HG03469 (cell line): ENCODE results near the gene PRKCH.
"Not testable (repeated sequence)": the region's sequence is repeated elsewhere in the genome, so short reads cannot be mapped to it uniquely, and the experiment has no call there.

Experiments used
- ATAC-seq: cut with Tn5 transposase; IDR thresholded peaks from one replicate; pipeline ENCODE4 v1.9.1; 2021; ENCODE audit warnings: mild to moderate bottlenecking, moderate library complexity, moderate number of reproducible peaks; ENCODE audit not compliant: unreplicated experiment

Gene PRKCH

DNA sequence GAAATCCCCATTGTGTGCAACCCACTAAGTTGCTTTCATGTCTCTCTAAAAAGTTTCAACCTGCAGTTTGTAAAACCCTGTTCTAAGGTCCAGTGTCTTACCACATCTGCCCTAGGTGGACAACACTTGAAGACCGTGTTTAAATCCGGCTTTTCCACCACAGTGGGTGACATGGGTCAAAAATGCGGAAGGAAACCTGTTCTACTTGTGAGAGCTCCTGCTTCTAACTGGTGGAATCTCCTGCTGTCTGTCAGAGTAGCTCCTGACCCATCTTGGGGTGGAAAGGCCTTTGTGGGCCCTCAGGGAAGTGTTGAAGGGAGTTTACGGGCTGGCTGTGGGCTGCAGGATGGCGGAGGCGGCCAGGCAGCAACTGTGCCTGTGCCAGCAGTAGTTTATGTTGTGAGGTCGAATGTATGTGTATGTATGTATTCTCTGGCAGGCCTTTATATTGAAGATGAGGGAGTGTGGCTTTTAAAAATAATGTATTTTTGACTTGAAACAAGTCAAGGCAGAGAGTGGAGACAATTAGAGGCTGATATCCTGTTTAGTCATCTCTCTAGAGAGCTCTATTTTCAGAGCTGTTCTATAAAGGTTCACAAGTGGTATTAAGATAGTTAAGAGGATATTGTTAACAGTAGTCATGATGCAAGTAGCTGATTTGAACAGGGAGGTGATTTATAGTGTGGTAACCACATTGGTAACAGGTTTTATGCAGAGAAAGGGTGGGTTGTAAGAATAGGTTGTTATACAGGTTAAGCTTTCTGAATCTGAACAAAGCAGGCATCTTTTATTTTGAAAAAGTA is 67.0 kb downstream of the PRKCH start:
- peak; percentile 84 for ATAC-seq

DNA sequence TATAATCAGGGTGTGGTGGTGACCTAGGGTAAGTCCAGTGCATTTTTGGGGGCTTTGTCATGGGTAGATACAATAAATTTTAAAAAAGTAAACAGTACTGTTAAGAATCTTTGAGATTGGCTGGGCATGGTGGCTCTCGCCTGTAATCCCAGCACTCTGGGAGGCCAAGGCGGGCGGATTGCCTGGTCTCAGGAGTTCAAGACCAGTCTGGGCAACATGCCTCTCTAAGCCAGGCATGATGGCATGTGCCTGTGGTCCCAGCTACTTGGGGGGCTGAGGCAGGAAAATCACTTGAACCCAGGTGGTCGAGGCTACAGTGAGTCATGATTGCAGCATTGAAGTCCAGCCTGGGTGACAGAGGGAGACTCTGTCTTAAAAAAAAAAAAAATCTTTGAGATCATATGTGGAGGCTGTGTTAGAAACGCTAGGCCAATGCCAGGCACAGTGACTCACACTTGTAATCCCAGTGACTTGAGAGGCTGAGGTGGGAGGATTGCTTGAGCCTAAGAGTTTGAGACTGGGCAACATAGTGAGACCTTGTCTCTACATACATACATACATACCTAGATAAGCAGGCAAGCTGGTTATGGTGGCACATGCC is 67.7 kb downstream of the PRKCH start:
- no peak for ATAC-seq

DNA sequence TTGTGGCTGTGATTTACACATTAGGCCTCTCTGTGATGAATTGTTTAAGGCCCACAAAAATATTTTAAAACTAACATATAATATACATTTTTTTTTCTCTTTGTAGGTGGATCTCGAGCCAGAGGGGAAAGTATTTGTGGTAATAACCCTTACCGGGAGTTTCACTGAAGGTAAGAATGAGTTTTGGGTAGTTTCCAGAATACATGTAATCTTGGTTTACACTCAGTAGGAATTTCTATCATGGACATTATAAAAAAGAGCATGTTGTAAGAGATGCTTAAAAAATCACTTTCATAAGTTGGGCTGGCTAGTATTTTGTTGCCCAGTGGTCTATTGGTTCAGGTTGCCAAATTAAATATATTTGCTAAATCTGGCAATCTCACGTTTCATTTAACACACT is 69.7 kb downstream of the PRKCH start:
- no peak for ATAC-seq

DNA sequence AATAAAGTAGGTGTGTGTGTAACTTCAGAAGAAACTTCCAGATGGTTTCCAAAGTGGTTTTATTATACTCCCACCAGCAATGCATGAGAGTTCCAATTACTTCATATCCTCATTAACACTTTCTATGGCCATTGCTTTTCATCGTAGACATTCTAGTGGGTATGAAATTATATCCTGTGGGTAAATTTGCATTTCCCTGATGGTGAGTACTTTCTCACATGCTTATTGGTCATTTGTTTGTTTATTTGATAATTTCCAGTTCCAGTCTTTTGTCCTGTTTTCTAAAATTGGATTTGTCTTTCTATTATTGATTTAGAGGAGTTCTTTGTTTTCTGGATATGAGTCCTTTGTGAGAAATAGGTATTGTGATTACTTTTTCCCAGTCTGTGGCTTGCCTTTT is 70.9 kb downstream of the PRKCH start:
- no peak for ATAC-seq

DNA sequence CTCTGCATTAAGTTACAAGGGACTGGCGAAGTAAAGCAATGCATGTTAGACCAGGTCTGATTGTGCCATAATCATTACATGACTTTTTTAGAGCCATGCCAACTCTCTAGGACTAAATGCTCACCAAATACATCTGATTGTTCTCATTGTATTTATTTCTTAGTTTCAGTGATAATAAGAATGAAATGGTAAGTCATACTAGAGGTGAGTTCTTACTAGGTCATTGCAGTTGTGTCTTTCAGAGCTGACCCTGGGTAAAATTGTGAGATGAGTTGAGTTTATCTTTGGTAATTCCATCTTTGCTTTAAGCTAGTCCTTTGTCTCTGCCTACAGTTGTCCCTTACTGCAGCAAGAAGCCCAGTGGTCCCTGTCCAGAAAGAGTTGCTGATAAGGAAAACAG is 73.2 kb downstream of the PRKCH start:
- ATAC-seq = no peak

DNA sequence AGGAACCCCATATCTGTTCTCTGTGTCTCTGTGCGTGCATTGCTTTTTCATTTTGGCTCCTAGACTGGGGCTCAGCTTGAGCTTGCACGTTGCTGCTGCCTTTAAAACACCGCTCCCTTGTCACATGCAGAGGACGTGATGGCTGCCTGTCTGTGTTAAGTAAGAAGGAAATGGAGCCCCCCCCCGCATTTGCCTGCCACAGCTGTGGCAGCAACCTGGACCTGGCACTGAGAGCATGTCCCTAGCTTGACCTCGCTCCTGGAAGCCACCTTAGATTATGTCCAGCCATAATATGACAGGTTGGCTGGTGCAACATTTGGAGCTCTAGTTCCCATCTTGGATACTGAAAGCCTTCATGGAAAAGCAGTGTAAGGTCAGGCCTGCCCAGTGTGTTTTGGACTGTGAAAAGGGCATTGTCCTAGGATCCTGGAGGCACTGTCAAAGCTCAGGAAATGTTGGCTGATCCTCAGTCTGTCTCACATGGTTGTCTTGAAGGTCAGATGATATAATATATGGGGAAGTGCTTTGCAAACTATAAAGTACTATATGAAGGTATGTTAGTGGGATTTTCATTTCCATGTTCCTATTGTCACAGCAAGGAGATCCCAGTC is 73.8 kb downstream of the PRKCH start:
- no peak for ATAC-seq

DNA sequence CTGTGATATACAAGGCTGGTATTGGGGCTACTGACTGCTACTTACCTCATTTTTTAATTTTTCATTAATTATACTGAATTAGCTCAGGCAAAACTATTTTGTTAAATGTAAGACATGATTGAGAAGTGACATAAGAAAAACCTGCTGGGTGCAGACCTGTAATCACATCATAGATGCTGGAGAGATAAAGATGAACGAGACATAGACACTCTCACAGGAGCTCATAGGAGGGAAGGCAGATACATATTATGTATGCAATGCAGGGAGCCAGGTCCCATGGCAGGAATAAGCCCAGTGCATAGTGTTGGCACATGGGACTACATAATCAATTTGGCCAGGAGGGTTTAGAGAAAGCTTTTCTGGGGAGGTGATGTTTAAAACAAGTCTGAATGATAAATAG is 74.9 kb downstream of the PRKCH start:
- ATAC-seq = no peak

DNA sequence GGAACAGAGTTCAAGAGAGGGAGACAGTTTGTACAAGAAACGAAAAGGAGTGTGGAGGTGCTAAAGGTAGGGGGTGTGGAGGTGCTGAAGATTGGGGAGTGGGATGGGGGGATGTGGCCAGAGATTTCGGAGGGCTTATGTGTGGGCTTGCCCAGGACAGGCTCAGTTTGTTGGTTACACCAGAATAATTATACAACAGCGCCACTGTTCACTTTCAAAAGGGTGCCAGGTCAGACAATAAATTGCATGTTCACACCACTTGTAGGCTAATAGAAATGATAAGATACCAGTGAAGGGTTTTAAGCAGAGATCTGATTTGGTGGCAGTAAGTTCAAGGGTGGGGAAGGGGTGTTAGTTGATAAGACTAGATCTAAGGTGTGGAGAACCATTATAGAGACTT is 75.3 kb downstream of the PRKCH start:
- no peak for ATAC-seq

DNA sequence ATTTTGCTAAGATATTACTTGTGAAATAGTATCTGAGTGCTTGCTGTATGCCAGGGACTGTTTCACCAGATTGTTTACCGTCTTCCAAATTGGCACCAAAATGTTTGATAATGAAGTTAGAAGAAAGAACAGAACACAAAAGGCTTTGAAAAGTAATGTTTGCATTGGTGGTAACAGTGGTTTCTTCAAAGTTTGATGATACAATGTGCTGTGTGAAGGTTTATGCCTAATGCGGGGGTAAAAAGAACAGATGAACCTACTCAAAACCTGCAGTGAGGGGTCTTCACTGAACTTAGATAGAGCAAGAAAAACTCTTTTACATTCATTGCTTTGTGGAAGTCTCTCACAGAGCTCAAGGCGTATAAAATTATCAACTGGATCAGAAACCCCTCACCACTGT is 76.2 kb downstream of the PRKCH start:
- no peak for ATAC-seq

DNA sequence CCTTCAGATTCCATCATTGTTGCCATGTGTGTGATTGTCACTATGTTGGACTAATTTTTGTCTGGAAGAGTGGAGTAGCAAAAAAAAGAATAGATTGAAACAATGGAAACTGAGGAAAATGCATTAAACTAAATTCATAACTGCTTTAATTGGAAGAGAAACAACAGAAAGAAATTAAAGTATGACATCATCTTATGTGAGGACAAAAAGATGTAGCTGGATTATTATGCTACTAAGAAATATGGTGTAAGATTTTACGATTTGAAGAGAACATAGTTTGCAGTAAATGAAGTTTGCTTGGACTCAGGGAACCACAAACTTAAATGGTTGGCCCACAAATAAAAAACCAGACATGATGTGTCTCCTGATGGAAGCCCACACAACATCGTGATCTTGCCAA is 76.8 kb downstream of the PRKCH start:
- ATAC-seq = no peak

DNA sequence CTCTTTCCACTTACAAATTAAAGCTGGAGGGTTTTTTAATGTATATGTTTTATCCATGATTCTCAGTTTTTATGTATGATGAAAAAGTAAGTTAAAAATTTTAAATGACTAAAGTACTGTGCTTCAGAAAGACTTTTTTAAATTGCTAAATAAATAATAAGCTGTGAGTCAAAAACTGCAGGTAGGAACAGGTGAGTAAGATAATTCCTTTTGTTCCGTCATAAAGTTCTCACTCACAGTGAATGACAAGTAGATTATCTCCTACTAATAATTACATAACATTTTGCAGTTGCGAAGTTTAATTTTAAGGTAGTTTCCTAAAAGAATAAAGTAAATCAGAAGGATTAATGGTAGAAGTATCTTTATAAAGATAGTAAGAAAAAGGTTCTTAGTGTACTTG is 78.0 kb downstream of the PRKCH start:
- ATAC-seq = no peak

DNA sequence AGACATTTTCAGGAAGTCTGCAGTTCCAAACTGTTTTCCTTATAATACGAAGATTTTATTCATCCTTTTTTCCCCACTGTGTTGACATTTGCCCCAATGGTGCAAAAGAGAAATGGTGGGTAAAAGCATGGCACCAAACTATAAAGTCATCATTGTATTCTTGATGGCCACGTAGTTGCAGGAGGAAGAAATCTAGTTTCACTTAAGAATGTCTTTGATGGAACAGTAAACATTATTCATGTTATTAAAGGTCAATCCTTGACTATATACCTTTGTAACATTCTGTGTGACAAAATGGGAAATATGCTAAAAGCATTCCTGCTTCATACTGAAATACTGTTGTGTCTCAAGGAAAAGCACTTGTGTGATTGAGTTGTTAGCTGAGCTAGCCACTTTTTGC is 80.1 kb downstream of the PRKCH start:
- ATAC-seq = no peak

DNA sequence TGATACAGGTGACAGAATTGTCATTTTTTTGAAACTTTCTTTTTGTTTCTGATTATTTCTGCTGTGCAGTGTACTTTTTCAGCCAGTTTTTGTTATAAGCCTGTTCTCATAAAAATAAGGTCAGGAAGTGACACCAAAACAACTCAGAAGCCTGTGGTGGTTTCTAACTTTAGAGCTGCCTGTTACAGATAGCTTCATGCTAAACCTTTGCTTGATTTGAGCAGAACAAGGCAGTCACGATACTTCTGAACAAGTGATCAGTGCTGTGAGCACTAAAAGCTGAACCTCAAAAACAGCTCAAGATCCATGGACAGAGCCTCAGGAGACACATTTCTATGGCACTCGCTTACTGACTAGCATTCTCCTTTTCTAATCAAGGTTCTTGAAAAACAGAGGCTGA is 82.0 kb downstream of the PRKCH start:
- no peak for ATAC-seq

DNA sequence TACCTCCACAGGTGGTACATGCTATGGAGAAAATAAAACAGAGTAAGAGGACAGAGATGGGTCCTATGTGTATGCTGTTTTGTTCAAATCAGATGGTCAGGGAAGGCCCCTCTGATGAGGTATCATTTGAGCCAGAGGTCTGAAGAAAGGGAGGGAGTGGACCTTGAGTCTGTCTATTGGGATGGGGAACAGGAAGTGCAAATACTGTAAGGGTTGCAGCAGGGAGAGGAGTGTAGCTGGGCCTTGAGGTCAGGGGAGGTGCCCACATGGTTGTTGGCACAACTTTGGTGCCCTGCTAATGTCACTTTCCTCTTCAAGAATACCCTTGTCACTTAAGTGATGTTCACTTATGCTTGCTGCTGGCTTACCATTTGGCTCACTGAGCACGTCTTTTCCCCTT is 83.3 kb downstream of the PRKCH start:
- ATAC-seq = no peak

DNA sequence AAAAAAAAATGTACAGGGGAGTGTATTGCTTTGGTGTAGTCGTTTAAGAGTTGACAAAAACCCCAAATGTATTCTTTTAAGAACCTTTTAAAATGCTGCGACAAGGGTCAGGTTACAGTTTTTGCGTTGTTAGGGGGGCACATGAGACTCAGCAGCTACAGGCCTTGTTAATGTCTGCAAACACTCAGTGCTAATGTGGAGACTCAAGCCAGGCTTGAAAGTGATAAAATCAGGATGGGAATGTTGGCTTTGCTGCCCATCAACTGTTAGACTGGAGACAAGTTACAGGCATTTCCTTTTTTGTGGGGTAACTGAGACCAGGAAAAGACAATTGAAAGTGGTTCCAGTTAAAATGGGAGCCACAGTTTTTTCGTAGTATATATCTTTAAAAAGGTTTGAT is 84.8 kb downstream of the PRKCH start:
- ATAC-seq = no peak

DNA sequence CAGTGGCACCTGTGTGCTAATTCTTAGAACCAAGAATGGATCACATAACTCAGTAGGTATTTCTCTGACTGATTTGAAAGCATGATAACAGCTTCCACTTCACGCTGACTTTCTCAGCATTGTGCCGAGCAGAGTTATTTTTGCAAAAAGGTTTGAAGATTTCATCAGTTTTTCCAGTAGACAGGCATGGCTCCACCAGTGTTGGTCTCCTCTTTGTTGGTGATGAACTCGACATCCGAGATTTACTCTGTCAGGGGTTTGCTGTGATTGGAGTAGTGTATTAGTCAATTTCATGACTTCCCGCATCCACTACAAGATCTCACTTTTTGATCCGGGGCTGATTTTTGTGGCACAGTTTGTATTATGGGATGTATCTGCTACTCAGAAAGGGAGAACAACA is 85.3 kb downstream of the PRKCH start:
- no peak for ATAC-seq

DNA sequence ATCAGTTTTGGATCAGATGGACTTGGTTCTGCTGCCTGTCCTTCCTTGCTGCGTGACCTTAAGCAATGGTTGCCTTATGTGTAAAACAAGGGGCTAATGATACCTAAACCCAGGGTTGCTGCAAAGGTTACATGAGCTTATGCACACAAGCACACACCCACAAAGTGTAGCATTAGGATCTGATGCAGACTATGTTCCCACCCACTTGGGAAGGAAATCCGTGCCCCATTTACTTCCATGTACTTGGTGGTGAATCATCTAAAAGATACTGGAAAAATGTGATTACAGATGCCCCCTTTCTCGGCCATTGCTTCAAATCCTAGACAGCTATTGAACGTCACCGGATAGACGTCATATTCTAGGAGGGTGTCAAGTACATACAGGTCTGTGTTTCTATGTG is 87.1 kb downstream of the PRKCH start:
- no peak for ATAC-seq

DNA sequence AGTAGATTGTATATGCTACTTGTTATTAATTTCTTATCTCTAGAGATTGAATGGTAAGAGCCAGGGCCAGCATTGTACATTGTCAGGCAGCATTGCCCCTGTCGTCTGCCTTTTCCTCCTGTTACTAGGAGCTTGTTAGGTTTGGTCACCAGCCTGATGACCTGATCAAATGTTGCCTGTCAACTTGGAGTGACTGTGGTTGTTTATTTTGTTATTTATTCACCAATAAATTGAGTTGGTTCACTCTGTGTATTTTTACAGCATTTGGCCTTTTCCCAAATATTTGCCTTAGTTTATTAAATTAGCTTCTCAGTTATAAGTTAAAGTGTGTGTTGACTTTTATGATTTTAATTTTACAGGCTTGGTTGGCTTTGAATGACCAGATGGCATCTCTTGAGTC is 88.4 kb downstream of the PRKCH start:
- ATAC-seq = no peak

DNA sequence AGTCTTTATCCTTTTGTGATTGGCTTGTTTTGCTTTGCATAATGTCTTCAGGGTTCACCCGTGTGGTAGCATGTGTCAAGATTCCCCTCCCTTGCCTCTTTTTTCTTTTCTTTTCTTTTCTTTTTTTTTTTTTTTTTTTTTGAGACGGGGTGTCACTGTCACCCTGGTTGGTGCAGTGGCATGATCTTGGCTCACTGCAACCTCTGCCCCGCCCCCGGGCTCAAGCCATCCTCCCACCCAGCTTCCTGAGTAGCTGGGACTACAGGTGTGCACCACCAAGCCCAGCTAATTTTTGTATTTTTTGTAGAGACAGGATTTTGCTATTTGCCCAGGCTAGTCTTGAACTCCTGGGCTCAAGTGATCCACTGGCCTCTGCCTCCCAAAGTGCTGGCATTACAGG is 94.6 kb downstream of the PRKCH start:
- ATAC-seq = not testable (repeated sequence)

DNA sequence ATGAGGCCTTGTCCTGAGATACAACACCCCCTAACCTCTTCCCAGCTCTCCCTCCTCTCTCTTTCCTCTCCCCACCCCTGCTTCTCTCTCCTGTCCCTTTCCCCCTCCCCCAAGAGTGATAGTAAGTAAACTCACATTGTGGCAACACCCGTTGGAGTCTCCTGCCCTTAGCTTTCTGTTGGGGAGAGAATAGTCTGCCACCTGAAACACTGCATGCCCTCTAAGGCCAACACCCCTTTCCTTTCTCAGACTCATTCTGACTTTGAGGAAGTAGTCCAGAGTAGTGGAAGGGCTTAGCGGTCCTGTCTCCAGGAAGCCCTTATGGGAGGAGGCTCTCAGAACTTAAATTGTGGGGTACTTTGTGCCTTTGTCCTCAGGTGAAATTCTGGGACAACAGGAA is 95.2 kb downstream of the PRKCH start:
- no peak for ATAC-seq

DNA sequence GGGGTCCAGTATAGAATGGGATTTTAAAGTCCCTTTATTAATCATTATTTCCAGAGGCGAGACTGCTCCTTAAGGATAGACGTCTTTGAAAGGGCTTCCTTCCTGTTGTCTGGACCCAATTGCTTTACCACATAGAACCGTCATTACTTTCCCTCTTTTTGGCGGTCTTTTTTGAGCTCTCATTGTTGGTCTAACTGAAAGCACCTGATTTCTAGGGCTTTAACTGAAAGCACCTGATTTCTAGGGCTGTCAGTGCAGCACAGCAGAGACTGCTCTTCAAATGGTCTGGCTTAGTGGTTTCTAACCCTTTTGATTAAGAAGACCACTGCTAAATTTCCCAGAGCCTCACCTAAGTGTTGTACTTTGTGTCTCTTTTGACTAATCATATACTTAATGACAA is 95.8 kb downstream of the PRKCH start:
- ATAC-seq = no peak

DNA sequence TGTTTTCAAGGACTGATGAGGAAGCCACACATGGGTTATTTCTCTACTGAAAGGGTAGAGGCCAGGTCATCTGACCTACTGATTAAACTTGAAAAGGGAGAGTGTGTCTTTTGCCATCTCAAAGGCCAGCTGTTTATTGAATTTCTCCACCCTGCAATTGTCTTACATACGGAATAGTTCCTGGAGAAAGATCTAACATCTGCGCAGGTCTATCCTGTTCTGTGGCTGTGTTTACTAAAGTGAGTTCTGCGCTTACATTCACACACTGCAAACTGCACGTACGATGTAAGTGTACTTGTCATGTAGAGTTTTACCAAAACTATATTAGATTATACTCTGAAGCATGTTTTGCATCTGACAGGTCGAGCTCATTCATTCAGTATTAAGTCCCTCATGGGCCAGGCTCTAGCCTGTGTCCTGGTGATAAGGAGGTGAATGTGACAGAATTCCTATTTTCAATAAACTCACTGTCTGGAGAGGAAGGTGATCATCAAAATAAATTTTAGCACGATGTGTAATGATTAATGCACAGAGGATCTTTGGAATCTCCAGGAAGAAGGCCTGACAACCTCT is 96.6 kb downstream of the PRKCH start:
- ATAC-seq = no peak
